Keratinocyte (primary cell): ENCODE data around the gene CFAP58. TPM values are rescaled to one million over a fixed set of nuclear protein-coding genes. Genes with fewer than 3 reads are reported as not detected.

ENCODE experiments used
- DNase-seq: peaks from one replicate; pipeline ENCODE4 v3.0.0-alpha.2; 2011; ENCODE audit warnings: low read depth, missing footprints, low spot score
- FAIRE-seq: peaks from 2 replicates; lab custom pipeline; 2011; peaks lifted over from hg19 to GRCh38; lab: Jason Lieb, UNC
- H2AFZ ChIP-seq: 2 replicates; pipeline ENCODE4 v1.6.0; 2012; ENCODE audit warnings: low read length, control low read depth, inconsistent platforms; ENCODE audit not compliant: control insufficient read depth
- H3K27ac ChIP-seq: 2 replicates; pipeline ENCODE4 v1.5.1; 2011; ENCODE audit warnings: low read length; ENCODE audit not compliant: control insufficient read depth, insufficient read depth
- H3K27me3 ChIP-seq: 3 replicates; pipeline ENCODE4 v1.6.0; 2011; ENCODE audit warnings: low read length; ENCODE audit not compliant: control insufficient read depth, insufficient read depth; ENCODE audit errors: extremely low read depth
- H3K36me3 ChIP-seq, 2 experiments: 2 replicates in 1 of 2; 3 replicates in 1 of 2; pipeline ENCODE4 v1.5.1; 2011; ENCODE audit warnings: low read length in 2 of 2, mild to moderate bottlenecking in 1 of 2; ENCODE audit not compliant: control insufficient read depth in 2 of 2, insufficient read depth in 2 of 2; ENCODE audit errors: extremely low read depth in 1 of 2
- H3K4me1 ChIP-seq: 3 replicates; pipeline ENCODE4 v1.5.1; 2011; ENCODE audit warnings: low read length; ENCODE audit not compliant: control insufficient read depth, insufficient read depth; ENCODE audit errors: extremely low read depth
- H3K4me2 ChIP-seq: 3 replicates; pipeline ENCODE4 v1.6.0; 2011; ENCODE audit warnings: low read depth, low read length; ENCODE audit not compliant: control insufficient read depth, insufficient read depth; ENCODE audit errors: extremely low read depth
- H3K4me3 ChIP-seq, 3 experiments: fragments of 200-600 bp in 1 of 3; sonication (generic) in 1 of 3; 2 replicates in 2 of 3; 3 replicates in 1 of 3; pipeline ENCODE4 v1.5.1; 2011 to 2016; ENCODE audit warnings: low read length in 3 of 3, mild to moderate bottlenecking in 3 of 3, control low read depth in 2 of 3, inconsistent platforms in 1 of 3, low read depth in 1 of 3, mixed read lengths in 1 of 3, mixed run types in 1 of 3, moderate library complexity in 1 of 3; ENCODE audit not compliant: control insufficient read depth in 2 of 3, insufficient read depth in 2 of 3; ENCODE audit errors: extremely low read depth in 1 of 3
- H3K79me2 ChIP-seq: 2 replicates; pipeline ENCODE4 v1.6.0; 2012; ENCODE audit warnings: low read length; ENCODE audit not compliant: control insufficient read depth, insufficient read depth
- H3K9ac ChIP-seq: 3 replicates; pipeline ENCODE4 v1.6.0; 2011; ENCODE audit warnings: low read length; ENCODE audit not compliant: control insufficient read depth, insufficient read depth; ENCODE audit errors: extremely low read depth
- H3K9me1 ChIP-seq: 3 replicates; pipeline ENCODE4 v1.6.0; 2011; ENCODE audit warnings: low read length; ENCODE audit not compliant: control insufficient read depth, insufficient read depth; ENCODE audit errors: extremely low read depth
- H3K9me3 ChIP-seq: 2 replicates; pipeline ENCODE4 v1.5.1; 2012; ENCODE audit warnings: low read depth, low read length; ENCODE audit not compliant: control insufficient read depth
- H4K20me1 ChIP-seq: 3 replicates; pipeline ENCODE4 v1.6.0; 2011; ENCODE audit warnings: low read length; ENCODE audit not compliant: control insufficient read depth, insufficient read depth; ENCODE audit errors: extremely low read depth
- EZH2 ChIP-seq: IDR thresholded peaks from one replicate; pipeline ENCODE4 v1.6.1; 2012; ENCODE audit warnings: inconsistent platforms, mild to moderate bottlenecking, low read length, moderate library complexity
- dilution Hi-C: fragments of 300-500 bp; cut with MboI; formaldehyde crosslinking; loops from one replicate; pipeline ENCODE4 v1.7.0; 2020; ENCODE audit warnings: low sequenced_read_pairs; ENCODE audit not compliant: extremely low pct_ligation_motif_present
- polyA minus RNA-seq, 3 experiments: library from RNA; depleted of rRNA, polyadenylated mRNA; stranded (reverse); fragments of >200 nt; gene quantifications; 1 replicate in 1 of 3; 2 replicates in 1 of 3; 3 replicates in 1 of 3; pipeline ENCODE4 v1.2.3, GENCODE V29; 2011
- polyA plus RNA-seq, 5 experiments: library from polyadenylated mRNA; depleted of rRNA in 3 of 5; stranded (reverse) in 3 of 5; stranded (forward) in 1 of 5; unstranded in 1 of 5; fragments of >200 nt; gene quantifications; 1 replicate in 1 of 5; 2 replicates in 3 of 5; 3 replicates in 1 of 5; pipeline versions ENCODE4 v1.2.1 to v1.2.3, GENCODE V29; 2011 to 2012; ENCODE audit warnings: missing spikeins in 2 of 5, low read depth in 1 of 5, low replicate concordance in 1 of 5
- TF ChIP-seq, protein P1 (sequence below), 3 experiments: IDR thresholded peaks in 1 of 3; conservative IDR thresholded peaks in 1 of 3; optimal IDR thresholded peaks in 1 of 3; 2 replicates in 2 of 3; 3 replicates in 1 of 3; pipeline versions ENCODE3 to v1.5.1; 2011; ENCODE audit warnings: low read length in 3 of 3, mild to moderate bottlenecking in 3 of 3, moderate library complexity in 2 of 3, control low read depth in 1 of 3, inconsistent platforms in 1 of 3; ENCODE audit not compliant: insufficient read depth in 2 of 3; ENCODE audit errors: extremely low read depth in 1 of 3

CFAP58 gene, protein sequence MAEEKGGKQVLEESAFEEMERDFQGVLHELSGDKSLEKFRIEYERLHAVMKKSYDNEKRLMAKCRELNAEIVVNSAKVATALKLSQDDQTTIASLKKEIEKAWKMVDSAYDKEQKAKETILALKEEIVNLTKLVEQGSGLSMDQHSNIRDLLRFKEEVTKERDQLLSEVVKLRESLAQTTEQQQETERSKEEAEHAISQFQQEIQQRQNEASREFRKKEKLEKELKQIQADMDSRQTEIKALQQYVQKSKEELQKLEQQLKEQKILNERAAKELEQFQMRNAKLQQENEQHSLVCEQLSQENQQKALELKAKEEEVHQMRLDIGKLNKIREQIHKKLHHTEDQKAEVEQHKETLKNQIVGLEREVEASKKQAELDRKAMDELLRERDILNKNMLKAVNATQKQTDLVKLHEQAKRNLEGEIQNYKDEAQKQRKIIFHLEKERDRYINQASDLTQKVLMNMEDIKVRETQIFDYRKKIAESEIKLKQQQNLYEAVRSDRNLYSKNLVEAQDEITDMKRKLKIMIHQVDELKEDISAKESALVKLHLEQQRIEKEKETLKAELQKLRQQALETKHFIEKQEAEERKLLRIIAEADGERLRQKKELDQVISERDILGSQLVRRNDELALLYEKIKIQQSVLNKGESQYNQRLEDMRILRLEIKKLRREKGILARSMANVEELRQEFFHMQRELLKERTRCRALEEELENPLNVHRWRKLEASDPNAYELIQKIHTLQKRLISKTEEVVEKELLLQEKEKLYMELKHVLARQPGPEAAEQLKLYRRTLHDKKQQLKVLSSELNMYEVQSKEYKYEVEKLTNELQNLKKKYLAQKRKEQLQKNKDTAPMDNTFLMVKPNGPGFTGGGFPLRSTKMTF
- polyA plus RNA-seq (0.82 to 2.3 TPM (median 1.4 TPM) in 3 replicates), polyA minus RNA-seq (0.33 to 0.90 TPM in 2 of 3 replicates, not detected in the other)
- 1.7 TPM for polyA plus RNA-seq (2011; ENCODE audit: low read depth)
- 1.7 and 2.5 TPM in 2 replicates for polyA plus RNA-seq (2011; cell fraction: cytosol; rRNA removed)
- 1.4 and 2.1 TPM in 2 replicates for polyA plus RNA-seq (2011; cell fraction: nucleus; rRNA removed)
- polyA plus RNA-seq (2012; ENCODE audit: low replicate concordance): 0.49 and 1.7 TPM in 2 replicates
- 0.58 TPM for polyA minus RNA-seq (2011; cell fraction: cytosol; rRNA and poly(A)+ RNA removed)
- polyA minus RNA-seq (2011; cell fraction: nucleus; rRNA and poly(A)+ RNA removed): 0.21 and 0.54 TPM in 2 replicates

GRCh38 chr10:104353325-104354048 lies at the start of gene CFAP58:
Gene CFAP58, plus strand, starts transcription at chr10:104353833. Its CDS starts 65 bp downstream, at chr10:104353898.
- Histone ChIP-seq H3K4me2 (peak within 1 kb of the TSS; percentile 86), H3K27ac (no peak within 1 kb of the TSS)
- FAIRE-seq: peak; percentile 83

GRCh38 chr10:104304356-104304745 lies 49.3 kb upstream of the CFAP58 start:
- Histone ChIP-seq H3K27ac (no peak overlapping the region), H3K79me2 (no peaks in the 10 kb centered on the region), H4K20me1 (no peaks in the 10 kb centered on the region), H3K9me1 (no peaks in the 10 kb centered on the region), H3K9me3 (no peaks in the 10 kb centered on the region), H3K4me1 (peaks cover 15% of the 10 kb centered on the region), H3K36me3 (peaks cover 2 to 7% of the 10 kb centered on the region in 2 experiments), H3K9ac (no peak overlapping the region), H2AFZ (no peak overlapping the region), H3K4me3 (no peak overlapping the region), H3K27me3 (no peaks in the 10 kb centered on the region), H3K4me2 (no peak overlapping the region)
- TF ChIP-seq EZH2: no peak
- TF ChIP-seq, protein P1, sequence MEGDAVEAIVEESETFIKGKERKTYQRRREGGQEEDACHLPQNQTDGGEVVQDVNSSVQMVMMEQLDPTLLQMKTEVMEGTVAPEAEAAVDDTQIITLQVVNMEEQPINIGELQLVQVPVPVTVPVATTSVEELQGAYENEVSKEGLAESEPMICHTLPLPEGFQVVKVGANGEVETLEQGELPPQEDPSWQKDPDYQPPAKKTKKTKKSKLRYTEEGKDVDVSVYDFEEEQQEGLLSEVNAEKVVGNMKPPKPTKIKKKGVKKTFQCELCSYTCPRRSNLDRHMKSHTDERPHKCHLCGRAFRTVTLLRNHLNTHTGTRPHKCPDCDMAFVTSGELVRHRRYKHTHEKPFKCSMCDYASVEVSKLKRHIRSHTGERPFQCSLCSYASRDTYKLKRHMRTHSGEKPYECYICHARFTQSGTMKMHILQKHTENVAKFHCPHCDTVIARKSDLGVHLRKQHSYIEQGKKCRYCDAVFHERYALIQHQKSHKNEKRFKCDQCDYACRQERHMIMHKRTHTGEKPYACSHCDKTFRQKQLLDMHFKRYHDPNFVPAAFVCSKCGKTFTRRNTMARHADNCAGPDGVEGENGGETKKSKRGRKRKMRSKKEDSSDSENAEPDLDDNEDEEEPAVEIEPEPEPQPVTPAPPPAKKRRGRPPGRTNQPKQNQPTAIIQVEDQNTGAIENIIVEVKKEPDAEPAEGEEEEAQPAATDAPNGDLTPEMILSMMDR (optimal IDR thresholded peaks at IDR 0.05 in 1 of 3, IDR thresholded peaks at IDR 0.05 in 1 of 3, conservative IDR thresholded peaks at IDR 0.05 in 1 of 3; ENCODE audit: extremely low read depth in 1 of 3, insufficient read depth in 2 of 3, low read length in 3 of 3): no peak
- FAIRE-seq: no peak
- dilution Hi-C loops: no loop called here
- no peak for DNase-seq

More at GRCh38 chr10:104353325-104354048, at the start of gene CFAP58:
- H3K9ac ChIP-seq: peak within 1 kb of the TSS; percentile 42
- peaks cover 38% of the 10 kb centered on the region for H3K4me1 ChIP-seq
- H4K20me1 ChIP-seq: no peaks in the 10 kb centered on the region
- no peaks in the 10 kb centered on the region for H3K36me3 ChIP-seq
- no peak for TF ChIP-seq EZH2
- TF ChIP-seq, protein P1 (optimal IDR thresholded peaks at IDR 0.05 in 1 of 3, IDR thresholded peaks at IDR 0.05 in 1 of 3, conservative IDR thresholded peaks at IDR 0.05 in 1 of 3; ENCODE audit: extremely low read depth in 1 of 3, insufficient read depth in 2 of 3, low read length in 3 of 3): peak; percentile 62 to 72 (median 64)
- peak within 1 kb of the TSS; percentile 94 for H2AFZ ChIP-seq
- peak within 1 kb of the TSS; percentile 24 to 72 (median 37) for H3K4me3 ChIP-seq
- peaks cover 8% of the 10 kb centered on the region for H3K27me3 ChIP-seq
- DNase-seq: no peak
- dilution Hi-C loops: no loop called here
- no peaks in the 10 kb centered on the region for H3K79me2 ChIP-seq
- H3K9me3 ChIP-seq: no peaks in the 10 kb centered on the region
- H3K9me1 ChIP-seq: no peaks in the 10 kb centered on the region
